A673 (cell line): ENCODE measurements around the gene ZIC5.

Experiments used
- CTCF ChIP-seq: fragments of 300-800, 200-600 bp; sonication (generic); conservative IDR thresholded peaks from 2 replicates; pipeline ENCODE4 v1.5.1; 2017; ENCODE audit warnings: low read depth, mild to moderate bottlenecking, antibody characterized with exemption, low read length, moderate library complexity, mixed read lengths
- EZH2 ChIP-seq: fragments of 200-600 bp; sonication (generic); IDR thresholded peaks from 2 replicates; pipeline ENCODE4 v1.6.1; 2017; ENCODE audit warnings: borderline replicate concordance, low read depth, mild to moderate bottlenecking, mixed read lengths, antibody characterized with exemption, low read length; ENCODE audit not compliant: poor library complexity, severe bottlenecking

- TF ChIP-seq CTCF, result no peak
- no peak for TF ChIP-seq EZH2
Measured at GRCh38 chr13:99994638-99995020, 23.1 kb upstream of the ZIC5 start.
